Neural progenitor cell (in vitro differentiated cells): ENCODE results near the gene KLF11. TPM values are rescaled to one million over a fixed set of nuclear protein-coding genes. Genes with fewer than 3 reads are reported as not detected.

Source experiments
- DNase-seq: peaks from one replicate; pipeline ENCODE4 v3.0.0-alpha.2; 2016; ENCODE audit warnings: low spot score
- H2AFZ ChIP-seq: fragments of 200-600 bp; sonication (generic); replicated peaks from 2 replicates; pipeline ENCODE4 v1.6.1; 2016; ENCODE audit warnings: antibody characterized with exemption
- H3F3A ChIP-seq: fragments of 200-600 bp; sonication (generic); 2 replicates; pipeline ENCODE4 v1.6.1; 2016; ENCODE audit warnings: antibody characterized with exemption, low read depth
- H3K27ac ChIP-seq: fragments of 200-600 bp; sonication (generic); 2 replicates; pipeline ENCODE4 v1.5.1; 2016; ENCODE audit warnings: mild to moderate bottlenecking
- H3K27me3 ChIP-seq: fragments of 200-600 bp; sonication (generic); 2 replicates; pipeline ENCODE4 v1.6.1; 2016; ENCODE audit warnings: mild to moderate bottlenecking, moderate library complexity
- H3K36me3 ChIP-seq: fragments of 200-600 bp; sonication (generic); 2 replicates; pipeline ENCODE4 v1.5.1; 2016
- H3K4me1 ChIP-seq: fragments of 200-600 bp; sonication (generic); 2 replicates; pipeline ENCODE4 v1.6.1; 2016; ENCODE audit warnings: mixed run types
- H3K4me2 ChIP-seq: fragments of 200-600 bp; sonication (generic); 2 replicates; pipeline ENCODE4 v1.6.1; 2016
- H3K4me3 ChIP-seq: fragments of 200-600 bp; sonication (generic); 2 replicates; pipeline ENCODE4 v1.5.1; 2016
- H3K79me2 ChIP-seq: fragments of 200-600 bp; sonication (generic); 2 replicates; pipeline ENCODE4 v1.6.1; 2016; ENCODE audit warnings: low read depth
- H3K9ac ChIP-seq: fragments of 200-600 bp; sonication (generic); 2 replicates; pipeline ENCODE4 v1.6.1; 2016
- H3K9me3 ChIP-seq: fragments of 200-600 bp; sonication (generic); 2 replicates; pipeline ENCODE4 v1.5.1; 2016; ENCODE audit warnings: low read depth
- H4K20me1 ChIP-seq: fragments of 200-600 bp; sonication (generic); 2 replicates; pipeline ENCODE4 v1.6.1; 2016; ENCODE audit warnings: low read depth
- H3K27ac Mint-ChIP-seq: 3 replicates; pipeline ENCODE4 v1.8.0; 2021; ENCODE audit warnings: mixed read lengths
- H3K27me3 Mint-ChIP-seq: 2 replicates; pipeline ENCODE4 v1.8.0; 2022; ENCODE audit warnings: low read depth, mild to moderate bottlenecking, inconsistent platforms, moderate library complexity, mixed read lengths; ENCODE audit not compliant: insufficient read depth
- H3K36me3 Mint-ChIP-seq: 3 replicates; pipeline ENCODE4 v1.8.0; 2021; ENCODE audit warnings: mixed read lengths
- H3K4me1 Mint-ChIP-seq: 3 replicates; pipeline ENCODE4 v1.8.0; 2021; ENCODE audit warnings: mixed read lengths
- H3K4me3 Mint-ChIP-seq: 3 replicates; pipeline ENCODE4 v1.8.0; 2021; ENCODE audit warnings: mild to moderate bottlenecking, moderate library complexity, mixed read lengths
- H3K9me3 Mint-ChIP-seq: 3 replicates; pipeline ENCODE4 v1.8.0; 2020; ENCODE audit warnings: mixed read lengths
- EZH2 ChIP-seq: fragments of 200-600 bp; sonication (generic); IDR thresholded peaks from 2 replicates; pipeline ENCODE4 v1.6.1; 2017; ENCODE audit warnings: antibody characterized with exemption, mild to moderate bottlenecking, moderate library complexity
- EZH2phosphoT487 ChIP-seq: fragments of 200-600 bp; sonication (generic); IDR thresholded peaks from 2 replicates; pipeline ENCODE4 v1.6.1; 2017; ENCODE audit warnings: antibody characterized with exemption
- total RNA-seq: library from RNA; depleted of rRNA; stranded (reverse); fragments of >200 nt; gene quantifications from 2 replicates; pipeline ENCODE4 v1.2.3, GENCODE V29; 2015; ENCODE audit warnings: low replicate concordance
- TF ChIP-seq, protein P1 (sequence below): fragments of 200-600 bp; sonication (generic); IDR thresholded peaks from 2 replicates; pipeline ENCODE4 v1.5.1; 2017; ENCODE audit warnings: antibody characterized with exemption, mild to moderate bottlenecking

KLF11 gene
- total RNA-seq, 1 donor from 2014 or later, result 9.7 TPM

- DNase-seq, result no peak
- H3K27ac Mint-ChIP-seq, result no peak overlapping the region
- H3K9ac ChIP-seq, result no peak overlapping the region
- H3K4me1 ChIP-seq, result no peaks in the 10 kb centered on the region
- no peak overlapping the region for H3K4me3 Mint-ChIP-seq
- H3K36me3 Mint-ChIP-seq, result no peaks in the 10 kb centered on the region
- TF ChIP-seq EZH2, result no peak
- TF ChIP-seq EZH2phosphoT487, result no peak
- TF ChIP-seq, protein P1, sequence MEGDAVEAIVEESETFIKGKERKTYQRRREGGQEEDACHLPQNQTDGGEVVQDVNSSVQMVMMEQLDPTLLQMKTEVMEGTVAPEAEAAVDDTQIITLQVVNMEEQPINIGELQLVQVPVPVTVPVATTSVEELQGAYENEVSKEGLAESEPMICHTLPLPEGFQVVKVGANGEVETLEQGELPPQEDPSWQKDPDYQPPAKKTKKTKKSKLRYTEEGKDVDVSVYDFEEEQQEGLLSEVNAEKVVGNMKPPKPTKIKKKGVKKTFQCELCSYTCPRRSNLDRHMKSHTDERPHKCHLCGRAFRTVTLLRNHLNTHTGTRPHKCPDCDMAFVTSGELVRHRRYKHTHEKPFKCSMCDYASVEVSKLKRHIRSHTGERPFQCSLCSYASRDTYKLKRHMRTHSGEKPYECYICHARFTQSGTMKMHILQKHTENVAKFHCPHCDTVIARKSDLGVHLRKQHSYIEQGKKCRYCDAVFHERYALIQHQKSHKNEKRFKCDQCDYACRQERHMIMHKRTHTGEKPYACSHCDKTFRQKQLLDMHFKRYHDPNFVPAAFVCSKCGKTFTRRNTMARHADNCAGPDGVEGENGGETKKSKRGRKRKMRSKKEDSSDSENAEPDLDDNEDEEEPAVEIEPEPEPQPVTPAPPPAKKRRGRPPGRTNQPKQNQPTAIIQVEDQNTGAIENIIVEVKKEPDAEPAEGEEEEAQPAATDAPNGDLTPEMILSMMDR, result no peak
- no peak overlapping the region for H3K4me2 ChIP-seq
- no peaks in the 10 kb centered on the region for H3K36me3 ChIP-seq
- no peaks in the 10 kb centered on the region for H3K79me2 ChIP-seq
- H3K4me3 ChIP-seq, result no peak overlapping the region
- H3K9me3 ChIP-seq, result no peaks in the 10 kb centered on the region
- H3K27me3 ChIP-seq, result no peaks in the 10 kb centered on the region
- H3F3A ChIP-seq, result no peaks in the 10 kb centered on the region
- no peak overlapping the region for H3K27ac ChIP-seq
- no peaks in the 10 kb centered on the region for H3K4me1 Mint-ChIP-seq
- H3K27me3 Mint-ChIP-seq, result peaks cover 13% of the 10 kb centered on the region
- H2AFZ ChIP-seq, result no peak overlapping the region
- H3K9me3 Mint-ChIP-seq, result peaks cover 5% of the 10 kb centered on the region
- no peaks in the 10 kb centered on the region for H4K20me1 ChIP-seq
Observed at GRCh38 chr2:10019174-10019573, 24.2 kb upstream of the KLF11 start.

- peaks cover 5% of the 10 kb centered on the region for H3K9me3 Mint-ChIP-seq
- H3K36me3 ChIP-seq, result no peaks in the 10 kb centered on the region
- peak overlapping the region; percentile 10 for H2AFZ ChIP-seq
- H3K79me2 ChIP-seq, result no peaks in the 10 kb centered on the region
- H3K36me3 Mint-ChIP-seq, result no peaks in the 10 kb centered on the region
- H3K4me1 ChIP-seq, result no peaks in the 10 kb centered on the region
- H3K9ac ChIP-seq, result no peak overlapping the region
- H3K4me2 ChIP-seq, result no peak overlapping the region
- no peak overlapping the region for H3K27ac ChIP-seq
- no peaks in the 10 kb centered on the region for H3F3A ChIP-seq
- DNase-seq, result no peak
- H3K27me3 Mint-ChIP-seq, result peaks cover 13% of the 10 kb centered on the region
- TF ChIP-seq, protein P1, result no peak
- TF ChIP-seq EZH2 (no peak), EZH2phosphoT487 (no peak)
- H3K27me3 ChIP-seq, result no peaks in the 10 kb centered on the region
- no peaks in the 10 kb centered on the region for H3K9me3 ChIP-seq
- H3K27ac Mint-ChIP-seq, result no peak overlapping the region
- no peaks in the 10 kb centered on the region for H4K20me1 ChIP-seq
- H3K4me3 ChIP-seq, result no peak overlapping the region
- H3K4me3 Mint-ChIP-seq, result no peak overlapping the region
- H3K4me1 Mint-ChIP-seq, result no peaks in the 10 kb centered on the region
Observed at GRCh38 chr2:10019602-10020400, 23.5 kb upstream of the KLF11 start.

- no peak for DNase-seq
- no peak overlapping the region for H3K4me3 Mint-ChIP-seq
- H3K79me2 ChIP-seq, result no peaks in the 10 kb centered on the region
- H3K27ac ChIP-seq, result no peak overlapping the region
- H3K4me1 ChIP-seq, result no peaks in the 10 kb centered on the region
- TF ChIP-seq, protein P1, result no peak
- TF ChIP-seq EZH2 (no peak), EZH2phosphoT487 (no peak)
- H3K9ac ChIP-seq, result no peak overlapping the region
- no peak overlapping the region for H3K4me3 ChIP-seq
- H3K9me3 ChIP-seq, result no peaks in the 10 kb centered on the region
- no peaks in the 10 kb centered on the region for H3K36me3 ChIP-seq
- H3K4me2 ChIP-seq, result no peak overlapping the region
- no peak overlapping the region for H3K27ac Mint-ChIP-seq
- H3K4me1 Mint-ChIP-seq, result no peaks in the 10 kb centered on the region
- no peaks in the 10 kb centered on the region for H3K36me3 Mint-ChIP-seq
- H2AFZ ChIP-seq, result no peak overlapping the region
- no peaks in the 10 kb centered on the region for H4K20me1 ChIP-seq
- no peaks in the 10 kb centered on the region for H3K27me3 ChIP-seq
- H3F3A ChIP-seq, result no peaks in the 10 kb centered on the region
- peaks cover 8% of the 10 kb centered on the region for H3K27me3 Mint-ChIP-seq
- peaks cover 3% of the 10 kb centered on the region for H3K9me3 Mint-ChIP-seq
Observed at GRCh38 chr2:10022041-10022421, 21.3 kb upstream of the KLF11 start.
